Heart right ventricle (tissue), 16 donors: ENCODE results near the gene BCORL1. TPM values are rescaled to one million over a fixed set of nuclear protein-coding genes. Genes with fewer than 3 reads are reported as not detected.

Experiments
- ATAC-seq, 8 donors: fragments of 200-7000 bp; cut with Tn5 transposase; one replicate each; pipeline ENCODE4 v1.9.1; 2020; ENCODE audit warnings: mild to moderate bottlenecking in 8 of 8, moderate library complexity in 8 of 8, moderate number of reproducible peaks in 1 of 8
- DNase-seq, 2 donors: peaks; one replicate each; pipeline ENCODE4 v3.0.0-alpha.2; 2020
- H3K27ac ChIP-seq, 10 donors: fragments of 200-600 bp; sonication (generic) in 2 of 10; one replicate each; pipeline versions ENCODE4 v1.5.0 to v1.8.0; 2020 to 2022; ENCODE audit warnings: mild to moderate bottlenecking in 3 of 10
- H3K27me3 ChIP-seq, 7 donors: fragments of 200-600 bp; one replicate each; pipeline ENCODE4 v1.8.0; 2021 to 2022; ENCODE audit warnings: mild to moderate bottlenecking in 2 of 7
- H3K36me3 ChIP-seq, 9 donors: fragments of 200-600 bp; sonication (generic) in 1 of 9; one replicate each; pipeline versions ENCODE4 v1.5.0 to v1.8.0; 2020 to 2022; ENCODE audit warnings: mild to moderate bottlenecking in 2 of 9
- H3K4me1 ChIP-seq, 9 donors: fragments of 200-600 bp; sonication (generic) in 1 of 9; one replicate each; pipeline versions ENCODE4 v1.5.0 to v1.8.0; 2020 to 2022; ENCODE audit warnings: mild to moderate bottlenecking in 4 of 9
- H3K4me3 ChIP-seq, 10 donors: fragments of 200-600 bp; sonication (generic) in 2 of 10; one replicate each; pipeline versions ENCODE4 v1.5.0 to v1.8.0; 2020 to 2022; ENCODE audit warnings: mild to moderate bottlenecking in 7 of 10, moderate library complexity in 2 of 10
- H3K9me3 ChIP-seq, 11 donors: fragments of 200-600 bp in 10 of 11; sonication (generic) in 2 of 11; one replicate each; pipeline versions ENCODE4 v1.5.0 to v1.8.0; 2013 to 2022; ENCODE audit warnings: mild to moderate bottlenecking in 2 of 11, control low read depth in 1 of 11, moderate library complexity in 1 of 11
- CTCF ChIP-seq, 9 donors: fragments of 200-600 bp; sonication (generic) in 2 of 9; IDR thresholded peaks; one replicate each; pipeline versions ENCODE4 v1.5.0 to v1.8.0; 2021 to 2022; ENCODE audit warnings: antibody characterized with exemption in 9 of 9, mild to moderate bottlenecking in 5 of 9, moderate library complexity in 1 of 9
- WGBS, 2 donors: extraction: QIAGEN DNeasy Blood & Tissue Kit; methylation state at CpG; one replicate each; pipeline ENCODE4 v1.1.7; 2013; ENCODE audit warnings: inconsistent platforms in 1 of 2; 5-methylcytosine and 5-hydroxymethylcytosine counted together
- intact Hi-C, 10 donors: fragments of 100-400 bp; cut with DNase I; formaldehyde crosslinking; loops; one replicate each; pipeline versions ENCODE4 v1.11.1 to v1.14.2; 2022
- polyA plus RNA-seq, 2 donors: library from polyadenylated mRNA; stranded (reverse); fragments of 200-250 nt; gene quantifications; one replicate each; pipeline ENCODE4 v1.2.3, GENCODE V29; 2013
- total RNA-seq, 10 donors: library from RNA; stranded (reverse); fragmentation: NEBNext Ultra II Directional in 3 of 10; extraction: Animal tissue kit (Norgen Biotek cat#: 25700) in 3 of 10; gene quantifications; one replicate each; pipeline versions ENCODE4 v1.2.1 to v1.2.4, GENCODE V29; 2021 to 2023
- donor health status: Arrhythmogenic right ventricular cardiomyopathy.
- donor health status: ischemic (EF 13 %, LVEDD 7.1; RV severe dilation, severe dysfunction).
- donor health status: healthy with polysubstance abuse.
- donor health status: DM: no; HTN: yes; CAD: no.
- donor health status: DM: no; HTN: no; CAD: no.
- donor health status: ischemic (EF 25% LVEDD 6.9; RV normal size, moderate dysfunction).
- donor health status: ischemic (EF 25% LVEDD 5.7; RV mildly dilated, moderate dysfunction).
- donor health status: healthy.
- donor health status: DM: yes; HTN: yes; CAD: no.
- donor health status: Ischemic cardiomyopathy.
- donor health status: ischemic (EF 35%, LVEDD 5.7; RV mildly dilated, moderate dysfunction).
- donor health status: nonischemic (EF 11% LVEDD 7.7; RV severe dilation, severe dysfunction).
- donor health status: DM: yes; HTN: yes; CAD: no.
- donor health status: PGD.
- donor health status: ischemic (EF 29% LVEDD 5.4; RV normal size, mild dysfunction).
- donor health status: nonischemic (EF 23%, LVEDD 6.1; RV moderate dilation, normal function).

Gene BCORL1
- total and polyA plus RNA-seq, 12 donors, result 2.1 to 12.8 (median 7.8) TPM

- no peaks in the 10 kb centered on the region for H3K27me3 ChIP-seq
- ATAC-seq, result no peak
- no peaks in the 10 kb centered on the region for H3K36me3 ChIP-seq
- H3K9me3 ChIP-seq, result no peaks in the 10 kb centered on the region
- WGBS, 2 donors, result 77 to 96% methylated on average over 3 of the region's 3 CpGs
- H3K4me3 ChIP-seq, result no peak overlapping the region
- no peak overlapping the region for H3K27ac ChIP-seq
- TF ChIP-seq CTCF (IDR thresholded peaks at IDR 0.05), result no peak
- no peak for DNase-seq
- intact Hi-C loops, result no loop called here
- peaks cover 0 to 18% (median 0%) of the 10 kb centered on the region in 9 donors for H3K4me1 ChIP-seq
Measured at GRCh38 chrX:129998021-129998420, 15.6 kb downstream of the BCORL1 start.

GRCh38 chrX:130001893-130002292 lies 19.5 kb downstream of the BCORL1 start:
- H3K9me3 ChIP-seq, result no peaks in the 10 kb centered on the region
- DNase-seq (no peak), ATAC-seq (no peak)
- no peak overlapping the region for H3K27ac ChIP-seq
- no peaks in the 10 kb centered on the region for H3K27me3 ChIP-seq
- TF ChIP-seq CTCF (IDR thresholded peaks at IDR 0.05), result no peak
- WGBS, 2 donors, result 66 to 78% methylated on average over 6 of the region's 6 CpGs
- H3K4me1 ChIP-seq, result peaks cover 0 to under 1% (median 0%) of the 10 kb centered on the region in 9 donors
- peaks cover 0 to 19% (median 0%) of the 10 kb centered on the region in 9 donors for H3K36me3 ChIP-seq
- intact Hi-C loops, result no loop called here
- H3K4me3 ChIP-seq, result no peak overlapping the region

DNA sequence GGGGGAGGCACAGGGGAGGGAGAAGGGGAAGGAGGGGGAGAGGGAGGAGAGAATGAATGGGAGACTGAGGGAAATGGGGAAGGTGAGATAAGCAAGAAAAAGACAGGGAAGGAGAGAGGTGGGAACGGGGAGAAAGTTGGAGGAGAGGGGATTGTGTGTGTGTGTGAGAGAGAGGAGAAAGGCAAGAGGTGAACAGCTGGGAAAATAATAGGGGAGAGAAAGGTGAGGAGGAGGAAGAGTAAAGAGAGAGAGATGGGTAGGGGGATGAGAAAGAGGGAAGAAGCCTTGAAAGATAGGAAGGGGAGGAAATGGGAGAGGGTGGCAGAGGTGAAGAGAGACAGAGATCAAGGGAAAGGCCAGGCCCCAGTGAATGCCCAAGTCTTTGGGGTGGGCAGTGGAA lies 20.1 kb downstream of the BCORL1 start:
- no peak for TF ChIP-seq CTCF (IDR thresholded peaks at IDR 0.05)

DNA sequence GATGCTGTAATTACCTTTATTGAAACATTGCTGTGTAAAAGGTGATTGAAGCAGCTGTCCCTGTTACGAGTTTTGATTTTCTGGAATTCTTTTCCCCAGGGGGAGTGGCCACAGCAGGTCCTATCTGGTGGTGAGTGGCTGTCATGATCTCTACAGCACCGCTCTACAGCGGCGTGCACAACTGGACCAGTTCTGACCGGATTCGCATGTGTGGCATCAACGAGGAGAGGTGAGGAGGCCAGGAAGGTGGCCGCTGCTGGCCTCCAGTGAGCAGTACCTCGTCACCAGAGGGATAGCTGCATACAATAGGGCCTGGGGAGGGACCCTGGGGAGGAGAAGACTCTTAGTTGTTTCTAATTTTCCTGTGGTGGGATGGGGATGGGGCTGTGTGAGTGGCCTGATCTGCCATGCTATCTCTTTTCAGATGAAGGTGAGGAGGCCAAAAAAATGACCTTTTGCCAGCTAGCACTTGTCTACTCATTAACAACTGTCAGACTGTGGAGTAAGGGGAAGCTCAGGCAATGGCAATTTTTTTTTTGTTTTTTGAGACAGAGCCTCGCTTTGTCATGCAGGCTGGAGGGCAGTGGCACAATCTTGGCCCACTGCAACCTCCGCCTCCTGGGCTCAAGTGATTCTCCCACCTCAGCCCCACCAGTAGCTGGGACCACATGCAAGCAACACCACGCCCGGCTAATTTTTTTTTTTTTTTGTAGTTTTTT lies 22.8 kb downstream of the BCORL1 start:
- DNase-seq (no peak), ATAC-seq (no peak)
- H3K9me3 ChIP-seq, result no peaks in the 10 kb centered on the region
- intact Hi-C loops, result no loop called here
- no peak overlapping the region for H3K27ac ChIP-seq
- H3K36me3 ChIP-seq, result peaks cover 0 to 40% (median 0%) of the 10 kb centered on the region in 9 donors
- H3K4me3 ChIP-seq, result no peak overlapping the region
- H3K27me3 ChIP-seq, result no peaks in the 10 kb centered on the region
- H3K4me1 ChIP-seq, result no peaks in the 10 kb centered on the region
- TF ChIP-seq CTCF (IDR thresholded peaks at IDR 0.05), result no peak
- 88 to 92% methylated on average over 13 of the region's 13 CpGs for WGBS, 2 donors

More for the DNA sequence above, 20.1 kb downstream of the BCORL1 start:
- H3K9me3 ChIP-seq, result no peaks in the 10 kb centered on the region
- no peaks in the 10 kb centered on the region for H3K4me1 ChIP-seq
- 47 to 84% methylated on average over 1 of the region's 1 CpG for WGBS, 2 donors
- intact Hi-C loops, result no loop called here
- no peak overlapping the region for H3K27ac ChIP-seq
- DNase-seq (no peak), ATAC-seq (no peak)
- H3K36me3 ChIP-seq, result peaks cover 0 to 25% (median 0%) of the 10 kb centered on the region in 9 donors
- no peak overlapping the region for H3K4me3 ChIP-seq
- no peaks in the 10 kb centered on the region for H3K27me3 ChIP-seq
